Stimulated activated CD4-positive, alpha-beta T cell treated with anti-CD3 and anti-CD28 coated beads, Interleukin-1b, Interleukin-23, amount 100 ng/mL, for 1 hour (primary cell): ENCODE data around the gene BAMBI.

ENCODE experiments used
- DNase-seq, 2 donors: peaks; one replicate each; pipeline ENCODE4 v3.0.0-alpha.2; 2020; ENCODE audit warnings: low read depth in 2 of 2

Gene BAMBI

DNA sequence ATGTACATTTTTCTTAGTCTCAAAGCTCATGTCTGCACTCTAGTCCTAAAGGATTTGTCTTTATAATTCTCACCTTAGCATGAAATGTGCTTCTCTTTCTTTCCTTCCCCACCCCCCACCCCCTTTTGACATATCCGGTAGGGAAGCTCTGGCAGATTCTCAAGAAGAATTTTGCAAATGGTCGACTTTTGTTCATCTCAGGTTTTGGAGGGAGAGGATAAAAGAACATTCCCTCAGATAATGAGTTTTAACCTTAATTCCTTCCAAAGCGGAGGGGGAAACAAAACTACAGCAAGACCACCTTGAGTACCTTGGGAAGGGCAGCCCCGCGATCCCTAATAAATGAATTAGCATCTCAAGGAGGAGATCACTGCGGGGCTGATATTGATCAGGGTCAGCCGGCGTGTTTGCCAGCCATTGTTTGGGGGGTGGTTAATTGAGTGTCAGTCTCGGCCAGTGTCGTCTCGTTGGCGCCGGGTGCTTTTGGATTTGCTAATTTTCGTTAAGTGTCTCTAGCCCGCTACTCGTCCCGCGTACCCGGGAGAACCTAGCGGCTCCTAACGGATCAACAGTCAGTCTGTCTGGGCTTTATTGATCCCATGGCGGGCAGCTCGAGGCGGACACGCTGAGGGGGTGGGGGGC is 874 bp upstream of the BAMBI start:
- no peak for DNase-seq

DNA sequence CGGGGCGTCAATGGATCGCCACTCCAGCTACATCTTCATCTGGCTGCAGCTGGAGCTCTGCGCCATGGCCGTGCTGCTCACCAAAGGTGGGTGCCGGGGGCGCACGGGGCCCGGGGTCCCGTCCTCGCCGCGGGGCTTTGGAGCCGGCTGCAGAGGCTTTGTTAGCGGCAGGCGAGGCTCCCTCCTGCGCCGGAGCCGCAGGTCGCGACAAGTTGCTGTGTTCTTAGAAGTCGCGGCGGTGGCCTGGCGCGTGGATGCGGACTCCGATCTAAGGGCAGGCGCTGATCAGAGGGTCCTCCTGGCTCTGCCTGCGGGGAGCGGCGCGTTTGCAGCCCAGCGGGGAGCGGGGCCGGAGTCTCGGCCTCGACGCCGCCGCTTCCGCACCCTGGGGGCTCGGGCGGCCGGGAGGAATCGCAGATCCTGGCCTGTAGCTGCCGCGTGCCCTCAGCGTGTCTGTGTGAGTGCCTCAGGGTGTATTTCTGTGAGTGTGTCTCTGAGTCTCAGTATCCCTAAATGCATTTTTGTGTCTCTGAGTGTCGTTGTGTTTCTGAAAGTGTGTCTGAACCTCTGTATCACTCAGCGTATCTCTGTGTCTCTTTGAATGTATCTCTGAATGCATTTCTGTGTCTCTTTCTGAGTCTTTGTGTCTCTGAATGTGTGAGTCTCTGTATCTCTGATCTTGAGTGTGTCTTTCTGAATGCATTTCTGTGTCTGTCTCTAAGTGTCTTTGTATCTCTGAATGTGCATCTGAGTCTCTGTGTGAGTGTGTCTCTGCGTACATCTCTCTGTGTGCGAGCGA is 766 bp downstream of the BAMBI start:
- no peak for DNase-seq

DNA sequence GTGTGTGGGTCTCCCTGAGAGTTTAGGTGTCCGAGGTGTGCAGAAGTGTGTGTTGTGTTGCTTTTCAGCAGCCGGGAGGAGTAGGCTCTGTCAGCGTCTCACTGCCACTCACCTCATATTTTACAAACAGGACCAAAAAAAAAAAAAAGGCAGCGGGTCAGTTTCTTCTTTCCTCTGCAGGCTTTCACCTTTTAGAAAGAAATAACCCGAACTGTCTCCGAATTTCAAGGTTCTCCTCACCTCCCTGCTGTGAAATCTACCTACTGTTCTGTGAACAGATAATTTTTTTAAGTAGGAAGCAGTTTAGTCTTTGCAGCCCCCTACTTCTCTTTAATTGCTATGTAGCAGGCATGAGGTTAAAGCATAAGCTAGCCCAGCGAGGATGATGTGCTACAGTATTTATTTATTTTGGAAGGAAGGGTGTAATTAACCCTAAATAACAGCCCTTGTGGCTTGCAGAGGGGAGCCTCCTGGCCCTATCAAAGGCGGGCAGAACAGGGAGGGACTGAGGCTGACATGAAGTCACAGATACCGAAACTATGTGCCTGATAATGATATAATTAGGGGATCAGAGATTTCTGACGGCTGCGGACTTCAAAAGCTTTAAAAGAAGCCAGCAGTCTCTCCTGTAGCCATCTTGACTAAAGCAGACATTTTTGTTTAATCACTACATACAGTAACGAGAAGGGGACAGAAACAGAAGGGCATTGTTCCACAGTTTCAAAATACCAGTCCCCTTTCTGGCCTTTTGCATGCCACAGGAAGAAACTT is 1.6 kb downstream of the BAMBI start:
- no peak for DNase-seq

DNA sequence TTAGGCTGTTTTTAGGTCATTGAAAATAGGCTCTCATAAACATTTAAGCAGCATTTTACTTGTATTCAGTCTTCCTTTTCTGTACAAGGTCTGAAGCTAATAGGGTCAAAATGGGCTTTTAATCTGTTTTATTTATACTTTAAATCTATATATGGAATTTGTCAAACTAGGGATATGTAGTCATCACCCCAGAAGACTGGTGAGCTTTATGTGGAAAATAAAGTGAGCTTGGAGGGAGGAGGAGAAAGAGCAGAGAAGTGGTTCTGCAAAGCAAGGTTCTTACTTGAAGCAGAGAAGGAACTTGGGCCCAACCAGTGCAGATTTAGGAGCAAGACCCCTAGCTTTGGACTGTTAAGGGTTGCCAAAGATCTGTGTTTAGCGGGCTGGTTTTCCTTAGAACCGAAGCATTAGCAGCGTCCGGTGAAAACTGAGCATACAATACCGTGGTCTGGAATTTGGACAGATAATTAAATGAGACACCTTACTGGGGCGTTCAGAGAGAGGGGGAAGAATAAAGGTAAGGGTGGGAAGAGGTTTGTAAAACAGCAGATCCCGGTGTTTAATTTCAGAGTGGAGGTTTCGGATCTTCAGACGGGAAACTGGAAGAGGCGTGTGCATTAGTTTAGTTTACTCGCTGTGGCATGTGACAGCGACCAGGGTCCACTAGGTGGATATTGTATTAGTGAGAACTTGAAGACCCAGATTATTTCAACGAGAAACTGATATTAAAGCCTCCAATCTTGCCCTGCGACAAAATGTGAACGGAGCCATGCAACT is 2.4 kb downstream of the BAMBI start:
- no peak for DNase-seq

DNA sequence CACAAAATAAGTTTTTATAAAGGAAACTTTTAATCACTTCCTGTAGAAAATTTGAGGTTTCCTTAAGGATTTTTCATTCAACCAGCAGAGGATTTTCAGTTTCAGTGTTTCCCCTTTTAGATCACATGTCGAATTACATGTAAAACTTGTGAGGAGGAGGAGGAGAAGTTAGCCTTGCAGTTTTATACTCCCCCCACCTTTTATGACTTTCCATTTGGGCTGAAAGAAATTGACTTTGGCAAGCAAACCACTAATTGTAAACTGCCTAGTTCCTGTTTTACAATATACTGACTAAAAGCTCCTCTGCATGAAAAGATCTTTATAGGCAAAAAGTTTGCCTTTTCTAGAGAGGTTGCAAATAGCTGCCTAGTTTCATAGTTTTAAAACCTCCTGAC is 3.0 kb downstream of the BAMBI start:
- DNase-seq, result no peak

DNA sequence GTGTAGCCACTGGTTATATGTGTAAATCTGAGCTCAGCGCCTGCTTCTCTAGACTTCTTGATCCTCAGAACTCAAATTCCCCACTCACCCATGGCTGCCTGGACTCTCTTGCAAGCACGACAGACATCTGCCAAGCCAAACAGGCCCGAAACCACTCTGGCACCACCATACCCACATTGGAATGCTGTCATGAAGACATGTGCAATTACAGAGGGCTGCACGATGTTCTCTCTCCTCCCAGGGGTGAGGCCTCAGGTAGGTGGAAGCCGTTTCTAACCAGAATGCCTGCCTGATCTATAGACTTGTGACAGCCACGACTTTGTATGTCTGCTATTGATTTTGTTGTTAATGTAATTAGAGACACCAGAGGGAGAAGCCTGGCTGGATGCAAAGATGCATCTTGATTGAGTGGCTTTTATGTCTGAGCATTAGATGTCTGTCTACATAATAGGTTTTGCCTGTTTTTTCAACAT is 4.0 kb downstream of the BAMBI start:
- DNase-seq, result no peak

DNA sequence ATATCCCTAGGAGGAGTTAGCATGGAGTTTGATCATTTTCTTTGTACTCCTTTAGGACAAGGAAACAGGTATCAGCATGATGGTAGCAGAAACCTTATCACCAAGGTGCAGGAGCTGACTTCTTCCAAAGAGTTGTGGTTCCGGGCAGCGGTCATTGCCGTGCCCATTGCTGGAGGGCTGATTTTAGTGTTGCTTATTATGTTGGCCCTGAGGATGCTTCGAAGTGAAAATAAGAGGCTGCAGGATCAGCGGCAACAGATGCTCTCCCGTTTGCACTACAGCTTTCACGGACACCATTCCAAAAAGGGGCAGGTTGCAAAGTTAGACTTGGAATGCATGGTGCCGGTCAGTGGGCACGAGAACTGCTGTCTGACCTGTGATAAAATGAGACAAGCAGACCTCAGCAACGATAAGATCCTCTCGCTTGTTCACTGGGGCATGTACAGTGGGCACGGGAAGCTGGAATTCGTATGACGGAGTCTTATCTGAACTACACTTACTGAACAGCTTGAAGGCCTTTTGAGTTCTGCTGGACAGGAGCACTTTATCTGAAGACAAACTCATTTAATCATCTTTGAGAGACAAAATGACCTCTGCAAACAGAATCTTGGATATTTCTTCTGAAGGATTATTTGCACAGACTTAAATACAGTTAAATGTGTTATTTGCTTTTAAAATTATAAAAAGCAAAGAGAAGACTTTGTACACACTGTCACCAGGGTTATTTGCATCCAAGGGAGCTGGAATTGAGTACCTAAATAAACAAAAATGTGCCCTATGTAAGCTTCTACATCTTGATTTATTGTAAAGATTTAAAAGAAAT is 4.8 kb downstream of the BAMBI start:
- no peak for DNase-seq

DNA sequence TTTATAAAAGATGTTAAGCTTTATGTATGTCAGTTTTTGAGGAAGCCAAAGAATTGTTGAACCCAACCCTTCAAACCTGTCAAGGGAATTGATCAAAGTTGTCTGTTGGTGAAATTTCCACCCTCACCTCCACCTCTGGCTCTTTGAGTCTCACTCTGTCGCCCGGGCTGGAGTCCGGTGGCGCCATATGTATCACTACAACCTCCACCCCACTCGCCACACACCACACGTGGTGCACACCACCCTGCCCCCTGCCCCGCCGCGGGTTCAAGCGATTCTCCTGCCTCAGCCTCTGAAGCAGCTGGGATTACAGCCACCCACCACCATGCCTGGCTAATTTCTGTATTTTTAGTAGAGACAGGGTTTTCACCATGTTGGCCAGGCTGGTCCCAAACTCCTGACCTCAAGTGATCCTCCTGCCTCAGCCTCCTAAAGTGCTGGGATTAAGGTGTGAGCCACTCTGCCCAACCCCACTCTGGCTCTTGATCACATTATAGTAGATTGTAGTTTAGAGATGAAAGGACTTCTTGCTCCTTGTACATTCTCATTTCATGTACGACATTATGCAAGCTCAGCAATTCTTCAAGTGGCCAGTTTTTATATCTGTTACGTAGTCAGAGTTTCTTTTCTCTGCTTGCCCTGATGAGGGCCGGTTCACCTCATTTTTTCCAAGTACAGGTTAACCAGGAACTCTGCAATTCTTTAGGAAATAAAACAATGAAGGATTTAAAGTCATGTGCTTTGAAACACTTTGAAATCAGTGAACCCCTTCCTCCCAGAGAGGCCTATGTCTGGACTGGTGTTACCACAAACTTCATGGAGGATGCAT is 7.0 kb downstream of the BAMBI start:
- no peak for DNase-seq

DNA sequence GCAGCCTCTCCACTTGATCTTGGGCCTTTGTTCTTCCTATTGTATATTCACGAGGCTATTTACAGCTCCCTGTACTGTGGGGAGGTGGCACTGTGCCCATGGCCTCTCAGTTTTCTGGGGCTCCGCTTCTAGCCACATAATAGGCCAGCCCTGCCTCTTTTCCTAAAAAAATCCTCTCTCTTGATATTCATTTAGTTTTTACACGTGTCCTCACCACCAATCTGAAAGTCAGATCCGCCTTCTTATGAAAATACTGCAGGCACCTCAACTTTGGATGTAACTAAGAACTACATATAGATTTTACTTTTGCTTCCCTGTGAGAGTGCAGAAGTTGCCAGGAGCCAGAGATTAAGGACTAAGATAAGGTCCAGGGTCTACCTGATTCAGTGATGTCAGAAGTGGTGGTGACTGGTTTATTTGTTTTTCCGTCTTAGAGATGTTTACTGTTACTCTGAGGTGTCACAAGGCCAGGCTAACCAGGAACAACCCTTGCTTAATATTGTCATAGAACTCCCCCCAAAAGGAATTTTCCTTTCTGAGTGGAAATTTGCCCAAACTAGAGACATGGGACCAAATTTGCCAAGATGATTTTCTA is 7.8 kb downstream of the BAMBI start:
- no peak for DNase-seq

DNA sequence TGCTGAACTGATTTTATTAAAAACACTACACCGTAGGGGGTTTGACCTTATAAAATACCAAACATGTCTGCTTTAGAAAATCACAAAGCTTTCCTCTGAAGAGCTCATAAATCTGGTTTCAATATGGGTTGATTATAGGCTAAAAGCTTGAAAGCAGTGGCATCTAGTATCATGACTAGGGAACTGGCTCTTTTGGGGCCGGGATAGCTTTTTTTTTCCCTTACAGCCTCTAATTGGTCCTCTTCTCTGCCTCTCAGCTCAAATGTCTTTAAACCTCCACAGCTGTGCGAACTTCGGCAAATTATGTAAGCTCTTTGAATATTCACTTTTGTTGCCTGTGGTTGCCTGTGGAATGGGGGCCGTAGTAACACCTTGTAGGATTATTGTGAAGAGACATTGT is 8.4 kb downstream of the BAMBI start:
- no peak for DNase-seq

DNA sequence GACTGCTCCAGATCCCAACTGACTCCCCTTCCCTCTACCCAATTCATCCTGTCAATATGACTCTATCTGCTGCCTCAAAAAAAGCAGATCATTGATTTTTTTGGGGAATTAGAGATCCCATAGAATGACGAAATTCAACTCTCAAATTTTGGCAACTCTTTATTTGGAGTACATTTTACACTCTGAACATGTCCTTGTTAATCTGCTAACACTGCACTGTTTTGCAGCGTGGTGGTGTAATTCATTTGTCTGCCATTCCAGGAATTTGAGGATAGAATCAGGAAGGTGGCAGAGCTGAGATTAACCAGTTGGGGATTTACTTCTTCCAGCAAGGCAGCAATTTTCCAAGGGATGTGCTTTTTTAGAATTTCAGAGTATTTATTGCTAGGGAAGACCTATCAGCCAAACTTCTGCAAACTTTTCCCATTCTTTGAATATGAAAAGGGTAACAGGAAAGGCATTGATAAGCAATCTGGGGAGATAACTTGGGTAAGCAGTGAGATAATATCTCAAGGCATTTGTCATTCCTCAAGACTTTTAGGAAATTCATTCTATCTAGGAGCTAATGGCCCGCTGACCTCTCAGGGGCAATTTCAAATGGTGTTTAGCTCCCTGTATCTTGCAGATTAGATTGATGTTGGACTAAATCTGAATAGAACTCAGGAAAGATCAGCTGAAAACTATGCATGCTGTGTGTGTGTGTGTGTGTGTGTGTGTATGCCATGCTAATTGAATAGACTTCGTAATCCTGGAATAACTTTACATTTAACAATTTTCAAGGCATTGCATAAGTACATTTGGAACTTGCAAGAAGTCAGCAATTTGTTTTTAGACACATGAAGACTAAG is 9.7 kb downstream of the BAMBI start:
- DNase-seq, result no peak

DNA sequence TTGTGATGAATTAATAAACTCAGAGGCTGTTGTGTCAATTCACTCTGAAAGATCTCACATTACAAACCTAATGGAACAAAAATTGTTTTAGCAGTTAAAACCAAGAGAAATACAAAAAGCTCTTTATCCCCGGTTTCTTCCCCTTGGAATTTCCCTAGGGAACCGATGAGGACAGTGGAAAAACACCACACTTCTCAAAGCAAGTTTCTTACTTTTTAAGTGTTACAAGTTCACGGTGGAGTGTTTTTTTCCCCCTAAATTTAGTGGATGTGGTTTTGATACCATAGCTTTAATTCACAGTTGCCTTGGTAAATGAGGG is 10.3 kb downstream of the BAMBI start:
- no peak for DNase-seq

DNA sequence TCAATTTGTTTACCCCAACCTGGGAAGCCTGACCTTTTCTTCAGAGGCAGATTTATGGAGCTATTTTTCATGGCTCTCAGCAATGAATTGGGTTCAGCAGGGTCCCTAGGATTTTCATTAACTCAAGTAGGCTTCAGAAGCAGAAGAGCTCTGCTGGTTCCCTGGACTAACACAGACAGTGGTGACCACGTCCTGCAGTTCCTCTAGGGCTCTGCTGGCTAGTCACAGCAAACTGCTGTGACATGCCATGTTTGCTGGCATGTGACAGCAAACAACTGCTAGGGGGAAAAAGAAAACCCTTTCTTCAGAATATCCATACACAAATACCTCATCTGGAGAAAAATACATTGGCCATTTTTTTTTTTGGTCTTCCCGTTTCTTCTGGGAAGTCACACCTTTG is 13.2 kb downstream of the BAMBI start:
- no peak for DNase-seq

DNA sequence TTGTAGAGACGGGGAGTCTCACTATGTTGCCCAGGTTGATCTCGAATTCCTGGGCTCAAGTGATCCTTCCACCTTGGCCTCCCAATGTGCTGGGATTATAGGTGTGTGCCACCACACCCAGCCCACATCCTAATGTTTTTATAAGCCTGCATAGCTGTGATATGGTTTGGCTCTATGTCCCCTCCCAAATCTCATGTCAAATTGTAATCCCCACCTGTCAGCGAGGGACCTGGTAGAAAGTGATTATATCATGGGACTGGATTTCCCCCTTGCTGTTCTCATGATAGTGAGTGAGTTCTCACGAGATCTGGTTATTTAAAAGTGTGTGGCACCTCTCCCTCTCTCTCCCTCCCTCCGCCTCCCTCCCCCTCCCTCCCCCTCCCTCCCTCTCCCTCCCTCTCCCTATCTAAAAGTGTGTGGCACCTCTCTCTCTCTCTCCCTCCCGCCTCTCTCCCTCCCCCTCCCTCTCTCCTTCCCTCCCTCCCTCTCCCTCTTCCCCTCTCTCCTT is 13.9 kb downstream of the BAMBI start:
- no peak for DNase-seq

DNA sequence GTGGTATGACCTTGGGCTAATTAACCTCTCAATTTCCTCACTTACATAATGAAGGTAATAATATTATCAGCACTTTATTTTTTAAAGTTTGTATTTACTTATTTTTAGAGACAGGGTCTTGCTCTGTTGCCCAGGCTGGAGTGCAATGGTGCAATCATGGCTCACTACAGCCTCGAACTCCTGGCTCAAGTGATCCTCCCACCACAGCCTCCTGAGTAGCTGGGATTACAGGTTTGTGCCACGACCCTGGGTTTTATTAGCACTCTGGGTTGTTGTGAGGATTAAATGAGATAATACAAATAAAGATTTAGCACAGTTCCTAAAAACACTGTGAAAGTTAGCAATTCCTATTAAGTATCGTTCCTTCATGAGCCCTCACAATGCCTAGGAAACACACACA is 14.7 kb downstream of the BAMBI start:
- no peak for DNase-seq

DNA sequence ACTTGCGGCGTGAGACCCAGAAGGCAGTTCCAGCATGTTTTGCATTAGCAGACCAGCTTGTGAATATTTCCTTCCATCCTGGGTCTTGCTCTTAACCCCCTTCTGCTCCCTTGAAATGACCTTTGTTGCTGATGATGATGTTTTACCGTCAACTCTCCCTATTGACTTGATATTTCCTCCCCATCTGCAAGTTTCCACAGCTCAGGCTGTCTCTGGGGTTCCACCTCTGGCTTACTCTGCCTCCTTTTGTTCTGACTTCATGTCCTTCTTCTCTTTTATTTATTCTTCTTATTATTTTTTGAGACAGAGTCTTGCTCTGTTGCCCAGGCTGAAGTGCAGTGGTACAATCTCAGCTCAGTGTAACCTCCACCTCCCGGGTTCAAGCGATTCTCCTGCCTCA is 17.2 kb downstream of the BAMBI start:
- DNase-seq, result no peak

DNA sequence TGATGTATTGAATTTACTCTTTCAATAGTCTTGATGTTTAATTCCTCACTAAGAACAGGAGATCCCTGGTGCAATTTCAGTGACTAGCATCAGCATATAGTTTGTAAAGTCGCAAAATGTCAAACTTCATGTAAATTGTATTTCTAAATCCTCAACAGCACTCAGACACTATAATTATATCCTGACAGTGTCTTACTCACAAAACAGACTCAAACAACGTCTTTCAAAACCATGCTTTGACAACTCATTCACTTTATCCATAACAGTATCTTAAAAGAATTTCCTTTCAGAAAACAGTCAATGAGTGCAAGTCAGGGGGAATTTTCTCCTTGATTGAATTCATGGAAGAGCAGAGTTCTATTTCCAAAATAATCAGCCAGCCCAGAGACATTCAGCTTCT is 20.8 kb downstream of the BAMBI start:
- DNase-seq, result no peak

DNA sequence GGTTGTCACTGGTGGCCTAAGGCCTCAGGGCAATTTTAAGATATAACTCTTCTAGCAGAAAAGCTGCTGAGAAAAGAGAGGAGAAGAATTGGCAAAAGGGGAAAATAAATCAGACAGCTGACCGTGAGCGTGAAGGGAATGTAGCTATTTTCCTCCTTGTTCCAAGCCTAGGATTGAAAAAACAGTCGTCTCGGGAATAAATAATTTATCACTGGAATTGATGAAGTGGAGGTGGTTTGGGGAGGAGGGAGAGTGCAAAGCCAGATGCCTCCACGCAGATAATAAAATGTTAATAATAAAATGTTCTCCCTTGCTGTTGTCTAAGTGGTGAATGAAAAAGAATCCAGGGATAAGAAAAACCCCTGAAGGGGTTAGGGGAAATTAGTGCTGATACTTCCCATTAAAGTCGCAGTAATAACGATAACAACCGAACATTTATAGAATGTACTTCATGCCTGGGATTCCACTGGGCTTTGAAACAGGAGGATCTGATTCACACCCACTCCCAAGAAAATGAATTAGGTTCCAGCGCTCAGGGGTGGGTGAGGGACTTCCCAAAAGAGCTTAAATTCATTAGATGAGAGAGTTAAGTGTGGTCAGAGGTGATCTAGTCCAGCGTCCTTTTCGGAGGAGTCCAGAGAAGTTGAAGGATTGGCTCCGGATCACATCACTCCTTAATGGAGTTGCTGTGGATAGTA is 27.3 kb downstream of the BAMBI start:
- DNase-seq, result no peak
